HepG2 (cell line): ENCODE measurements around the gene BABAM1. TPM values are rescaled to one million over a fixed set of nuclear protein-coding genes. Genes with fewer than 3 reads are reported as not detected.
A peak's percentile ranks its signal among the peaks of the same experiment; 100 is the strongest.

ENCODE experiments used
- PBX2 ChIP-seq: IDR thresholded peaks from 2 replicates; pipeline ENCODE4 v1.6.1; 2016; ENCODE audit warnings: control low read depth
- RARA ChIP-seq: IDR thresholded peaks from 2 replicates; pipeline ENCODE4 v1.6.1; 2016; ENCODE audit warnings: missing genetic modification reagents, missing compliant biosample characterization
- SPEN ChIP-seq: sonication (generic); formaldehyde crosslinking; IDR thresholded peaks from 2 replicates; pipeline ENCODE4 v1.5.1; 2020; ENCODE audit warnings: low read depth, mild to moderate bottlenecking, missing genetic modification reagents
- ZBTB40 ChIP-seq, 2 experiments: fragments of 450-650 bp in 1 of 2; sonication (generic) in 1 of 2; formaldehyde crosslinking in 1 of 2; IDR thresholded peaks; 2 replicates each; pipeline versions ENCODE4 v1.6.1 to v1.8.0; 2016 to 2022; ENCODE audit warnings: antibody characterized with exemption in 1 of 2, mild to moderate bottlenecking in 1 of 2, missing genetic modification reagents in 1 of 2
- ZMYM2 ChIP-seq: sonication (generic); formaldehyde crosslinking; IDR thresholded peaks from 2 replicates; pipeline ENCODE4 v1.8.0; 2022; ENCODE audit warnings: mild to moderate bottlenecking, missing genetic modification reagents
- ZNF496 ChIP-seq: sonication (generic); formaldehyde crosslinking; IDR thresholded peaks from 2 replicates; pipeline ENCODE4 v1.8.1; 2023; ENCODE audit warnings: mild to moderate bottlenecking, moderate library complexity, missing genetic modification reagents; ENCODE audit not compliant: insufficient replicate concordance
- ZNF629 ChIP-seq: sonication (generic); formaldehyde crosslinking; conservative IDR thresholded peaks from 2 replicates; pipeline ENCODE4 v1.5.0; 2020; ENCODE audit warnings: missing genetic modification reagents
- polyA plus RNA-seq, 8 experiments: library from polyadenylated mRNA; depleted of rRNA in 3 of 8; stranded (reverse) in 7 of 8; unstranded in 1 of 8; fragments of >200 nt; fragmentation: Illumina TruSeq in 4 of 8; extraction: Trizol in 4 of 8; gene quantifications; 2 replicates each; pipeline versions ENCODE4 v1.2.1 to v1.2.3, GENCODE V29; 2011 to 2016; ENCODE audit warnings: low read depth in 4 of 8, missing spikeins in 1 of 8, mixed read lengths in 1 of 8; ENCODE audit not compliant: insufficient read depth in 1 of 8
- total RNA-seq, 5 experiments: library from RNA; depleted of rRNA; stranded (reverse); fragments of >200 nt; fragmentation: Illumina TruSeq; extraction: Trizol; gene quantifications; 2 replicates each; pipeline ENCODE4 v1.2.3, GENCODE V29; 2016; ENCODE audit warnings: low read depth in 1 of 5

Gene BABAM1
- total and polyA plus RNA-seq, 2 of the 13 experiments (the other 11 are each of a cell fraction or from before 2014, with no cell fraction given): 70.0 to 82.0 TPM

GRCh38 chr19:17240062-17240752, 27.0 kb upstream of the BABAM1 start (continued):
- no peak for TF ChIP-seq ZBTB40 (IDR thresholded peaks at IDR 0.05)
- peak; percentile 59 for TF ChIP-seq ZBTB40 (CRISPR knock-in tag; IDR thresholded peaks at IDR 0.05)
- TF ChIP-seq SPEN (CRISPR knock-in tag): peak; percentile 43; the same call in 1 of the 2 replicates
- TF ChIP-seq PBX2 (CRISPR knock-in tag): no peak
- 0 out of 2 replicates have a peak, but pooled peaks have one; percentile 40 for TF ChIP-seq ZNF629
- TF ChIP-seq RARA: peak; percentile 96; the same call in 1 of the 2 replicates
- TF ChIP-seq ZNF496: no peak
- 0 out of 2 replicates have a peak, but pooled peaks have one; percentile 25 for TF ChIP-seq ZMYM2
